Skeletal muscle tissue (tissue), 4 donors: ENCODE measurements around the gene CDH4. TPM values are rescaled to one million over a fixed set of nuclear protein-coding genes. Genes with fewer than 3 reads are reported as not detected.

Experiments
- H3K27ac ChIP-seq: one replicate; pipeline ENCODE4 v1.7.0; 2013; ENCODE audit warnings: mild to moderate bottlenecking, low read depth, low read length, inconsistent platforms
- H3K27me3 ChIP-seq, 3 donors: one replicate each; pipeline ENCODE4 v1.7.0; 2013; ENCODE audit warnings: low read length in 3 of 3; ENCODE audit not compliant: control insufficient read depth in 3 of 3, insufficient read depth in 3 of 3
- H3K36me3 ChIP-seq, 3 donors: one replicate each; pipeline ENCODE4 v1.7.0; 2013; ENCODE audit warnings: low read length in 3 of 3; ENCODE audit not compliant: control insufficient read depth in 3 of 3, insufficient read depth in 3 of 3
- H3K4me1 ChIP-seq, 3 donors: one replicate each; pipeline ENCODE4 v1.7.0; 2013; ENCODE audit warnings: low read length in 3 of 3, mild to moderate bottlenecking in 3 of 3; ENCODE audit not compliant: control insufficient read depth in 3 of 3, insufficient read depth in 3 of 3
- H3K4me3 ChIP-seq, 3 donors: one replicate each; pipeline ENCODE4 v1.7.0; 2013; ENCODE audit warnings: low read length in 3 of 3
- H3K9ac ChIP-seq, 3 donors: one replicate each; pipeline ENCODE4 v1.7.0; 2013; ENCODE audit warnings: low read length in 3 of 3, mild to moderate bottlenecking in 3 of 3, moderate library complexity in 2 of 3, low read depth in 1 of 3
- H3K9me3 ChIP-seq, 3 donors: one replicate each; pipeline ENCODE4 v1.7.0; 2013; ENCODE audit warnings: low read length in 3 of 3; ENCODE audit not compliant: control insufficient read depth in 3 of 3
- total RNA-seq: library from RNA; depleted of rRNA; stranded (reverse); fragments of >200 nt; gene quantifications from one replicate; pipeline ENCODE4 v1.2.3, GENCODE V29; 2014
- donor health status: Osteomylitis.

CDH4 gene
- total RNA-seq, 1 donor from 2014 or later, result 0.52 TPM

DNA sequence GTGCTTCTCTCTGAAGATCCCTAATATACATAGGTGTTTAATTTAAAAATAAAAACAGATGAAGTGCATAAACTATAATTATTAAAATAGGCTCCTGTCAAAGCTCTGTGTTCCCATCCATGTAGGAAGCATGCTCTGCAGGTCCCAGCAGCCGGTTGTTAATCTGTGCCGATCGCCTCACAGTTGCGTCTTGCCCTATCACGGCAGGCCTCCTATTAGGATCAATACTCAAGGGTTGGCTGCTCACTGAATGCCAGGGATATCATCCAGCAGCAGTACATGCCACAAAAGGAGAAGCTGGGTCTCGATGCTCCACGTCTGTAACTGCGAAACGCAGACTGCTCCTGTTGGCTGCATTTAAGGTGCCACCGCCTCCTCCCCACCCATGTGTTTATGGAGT lies 369.8 kb downstream of the CDH4 start:
- H3K4me1 ChIP-seq, result no peaks in the 10 kb centered on the region
- no peaks in the 10 kb centered on the region for H3K36me3 ChIP-seq
- H3K9me3 ChIP-seq, result no peaks in the 10 kb centered on the region
- H3K9ac ChIP-seq, result no peak overlapping the region
- no peak overlapping the region for H3K27ac ChIP-seq
- H3K27me3 ChIP-seq, result peaks cover 4 to 22% (median 12%) of the 10 kb centered on the region in 3 donors
- H3K4me3 ChIP-seq, result no peak overlapping the region

DNA sequence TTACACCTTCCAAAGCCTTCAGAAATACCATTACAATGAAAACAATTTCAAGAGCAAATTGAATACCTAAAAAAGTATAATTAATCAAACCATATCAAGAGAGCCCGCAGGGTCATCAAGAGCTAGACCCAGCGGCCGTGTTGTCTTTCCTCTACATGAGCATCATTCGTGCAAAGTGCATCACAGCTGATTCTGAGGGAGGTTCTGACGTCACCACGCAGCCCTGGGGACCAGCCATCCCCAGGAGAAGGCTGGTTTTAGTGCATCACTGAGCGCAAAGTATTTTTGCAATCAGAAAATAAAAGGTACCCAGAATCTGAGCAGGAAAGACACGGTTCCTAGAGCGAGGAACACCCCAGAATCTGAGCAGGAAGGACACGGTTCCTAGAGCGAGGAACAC lies 371.4 kb downstream of the CDH4 start:
- Histone ChIP-seq H3K27ac (no peak overlapping the region), H3K9me3 (no peaks in the 10 kb centered on the region), H3K27me3 (peaks cover 5 to 25% (median 15%) of the 10 kb centered on the region in 3 donors), H3K4me1 (no peaks in the 10 kb centered on the region), H3K36me3 (no peaks in the 10 kb centered on the region), H3K9ac (no peak overlapping the region), H3K4me3 (no peak overlapping the region)

DNA sequence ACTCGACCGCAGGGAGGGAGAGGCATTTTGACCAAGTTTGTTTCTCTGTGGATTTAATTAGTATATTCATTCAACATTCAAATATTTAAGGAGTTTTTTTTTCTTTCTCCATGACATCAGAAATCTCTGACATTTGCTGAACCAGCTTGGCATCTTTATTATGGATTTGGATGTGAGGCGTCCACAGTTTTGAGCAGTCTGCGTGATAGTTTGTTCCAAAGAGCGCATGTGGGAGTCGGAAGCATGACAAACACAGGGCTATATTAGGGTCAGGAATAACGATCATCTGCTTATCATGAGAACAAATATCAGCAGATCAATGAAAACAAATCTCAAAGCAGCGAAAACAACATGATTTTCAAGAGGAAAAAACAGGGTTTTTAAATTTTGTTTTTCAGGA lies 373.2 kb downstream of the CDH4 start:
- H3K4me3 ChIP-seq, result no peak overlapping the region
- no peaks in the 10 kb centered on the region for H3K9me3 ChIP-seq
- H3K27me3 ChIP-seq, result peaks cover 9 to 32% (median 30%) of the 10 kb centered on the region in 3 donors
- H3K27ac ChIP-seq, result no peak overlapping the region
- no peaks in the 10 kb centered on the region for H3K36me3 ChIP-seq
- H3K9ac ChIP-seq, result no peak overlapping the region
- no peaks in the 10 kb centered on the region for H3K4me1 ChIP-seq

DNA sequence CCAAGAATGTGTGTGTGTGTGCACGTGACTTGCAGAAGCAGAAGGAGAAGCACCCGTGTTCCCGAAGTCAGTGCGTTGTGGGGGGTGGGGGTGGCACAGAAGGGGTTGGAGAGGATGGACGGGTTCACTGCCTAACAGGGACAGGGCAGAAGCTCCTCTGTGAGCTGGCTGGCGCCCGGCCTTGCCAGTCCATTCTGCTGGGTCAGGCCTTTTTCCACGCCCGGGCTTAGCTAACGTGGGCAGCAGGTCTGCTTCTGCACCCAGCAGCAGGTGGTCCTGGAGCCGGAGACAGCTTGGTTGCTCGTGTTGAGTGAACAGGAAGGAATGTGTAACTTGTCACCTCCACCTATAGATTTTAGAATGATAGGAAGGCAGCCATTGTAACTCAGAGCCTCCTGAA lies 374.4 kb downstream of the CDH4 start:
- Histone ChIP-seq H3K27ac (no peak overlapping the region), H3K4me3 (no peak overlapping the region), H3K9me3 (no peaks in the 10 kb centered on the region), H3K9ac (no peak overlapping the region), H3K36me3 (no peaks in the 10 kb centered on the region), H3K4me1 (no peaks in the 10 kb centered on the region), H3K27me3 (peaks cover 16 to 38% (median 32%) of the 10 kb centered on the region in 3 donors)

DNA sequence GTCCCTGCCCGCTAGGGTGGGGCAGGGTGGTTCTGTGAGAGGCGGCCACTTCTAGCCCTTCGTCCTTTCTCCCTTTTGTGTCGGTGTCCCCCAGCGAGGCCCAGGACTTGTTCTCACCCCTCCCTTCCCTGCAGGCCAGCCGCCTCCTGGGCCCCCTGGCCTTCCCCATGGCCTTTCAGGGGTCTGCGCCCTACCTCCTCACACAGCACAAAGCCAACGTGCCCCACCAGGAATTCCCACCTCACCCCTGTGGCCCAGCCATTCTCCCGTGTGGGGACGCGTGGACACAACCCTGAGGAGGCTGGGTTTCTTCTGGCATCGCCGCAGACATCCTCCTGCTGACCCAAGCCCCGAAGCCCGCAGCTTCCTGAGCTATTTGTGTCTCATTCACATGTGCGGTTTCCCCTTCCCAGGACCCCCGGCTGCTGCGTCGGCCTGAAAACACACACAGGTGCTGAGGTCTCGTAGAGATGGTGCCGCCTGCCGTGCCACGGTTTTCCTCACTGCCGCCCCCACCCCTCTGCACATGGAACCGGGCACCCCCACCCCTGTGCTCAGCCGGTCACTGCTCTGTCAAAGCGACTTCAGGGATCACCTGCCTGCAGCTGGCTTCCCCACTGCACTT lies 375.8 kb downstream of the CDH4 start:
- H3K27me3 ChIP-seq, result peaks cover 18 to 35% (median 26%) of the 10 kb centered on the region in 3 donors
- H3K4me1 ChIP-seq, result no peaks in the 10 kb centered on the region
- H3K9me3 ChIP-seq, result no peaks in the 10 kb centered on the region
- no peak overlapping the region for H3K4me3 ChIP-seq
- no peak overlapping the region for H3K27ac ChIP-seq
- no peaks in the 10 kb centered on the region for H3K36me3 ChIP-seq
- H3K9ac ChIP-seq, result no peak overlapping the region

DNA sequence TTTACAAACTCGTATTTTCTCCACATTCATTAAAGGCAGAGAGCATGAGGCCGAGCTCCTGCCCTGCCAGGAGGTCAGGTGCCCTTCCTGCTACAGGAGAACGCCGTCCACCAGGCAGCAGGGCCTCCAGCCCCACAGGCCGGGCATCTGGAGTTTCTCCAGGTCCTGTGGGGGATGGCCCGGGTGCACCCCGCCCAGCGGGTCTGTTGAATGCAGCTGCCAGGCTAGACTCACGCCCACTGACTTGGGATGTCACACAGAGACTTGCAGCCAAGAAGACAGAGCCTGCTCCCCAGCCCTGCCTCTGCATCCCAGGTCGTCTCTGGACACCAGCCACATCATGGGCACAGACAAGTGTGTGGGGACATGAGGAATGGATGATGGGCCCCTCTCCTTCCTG lies 376.4 kb downstream of the CDH4 start:
- H3K27ac ChIP-seq, result no peak overlapping the region
- H3K9me3 ChIP-seq, result no peaks in the 10 kb centered on the region
- H3K9ac ChIP-seq, result no peak overlapping the region
- H3K27me3 ChIP-seq, result peaks cover 18 to 33% (median 24%) of the 10 kb centered on the region in 3 donors
- H3K4me1 ChIP-seq, result no peaks in the 10 kb centered on the region
- H3K36me3 ChIP-seq, result no peaks in the 10 kb centered on the region
- H3K4me3 ChIP-seq, result no peak overlapping the region

DNA sequence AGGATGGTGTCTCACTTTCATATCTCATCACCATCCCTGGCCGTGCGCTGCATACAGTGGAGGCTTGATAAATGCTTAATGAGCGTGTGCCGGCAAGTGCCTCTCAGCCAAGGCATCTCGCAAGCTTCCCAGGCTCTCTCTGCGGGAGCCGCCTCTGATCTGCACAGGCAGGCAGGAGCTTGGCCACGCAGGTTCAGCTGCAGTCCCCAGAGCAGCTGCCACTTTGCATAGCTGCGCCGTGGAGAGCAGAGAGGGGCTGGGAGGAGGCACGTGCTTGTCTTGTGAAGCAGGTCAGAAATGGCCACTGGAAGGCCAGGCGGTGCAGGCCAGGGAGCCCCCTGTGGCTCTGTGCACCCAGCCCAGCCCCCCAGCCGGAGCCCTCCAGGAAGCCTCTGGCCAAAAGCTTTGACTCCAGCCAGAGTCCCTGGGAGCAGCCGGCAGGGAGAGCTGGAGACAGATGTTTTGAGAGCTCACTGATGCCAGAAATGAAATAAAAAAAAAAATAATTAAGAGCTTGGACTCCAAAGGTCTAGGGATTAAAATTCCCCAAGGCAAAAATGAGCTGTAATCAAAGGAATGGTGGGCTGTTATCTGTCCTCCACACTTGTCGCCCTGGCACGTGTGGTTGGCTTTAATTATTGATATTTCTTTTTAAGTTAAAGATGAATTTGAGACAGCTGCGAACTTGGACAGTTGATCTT lies 377.0 kb downstream of the CDH4 start:
- Histone ChIP-seq H3K36me3 (no peaks in the 10 kb centered on the region), H3K4me3 (no peak overlapping the region), H3K4me1 (no peaks in the 10 kb centered on the region), H3K27me3 (peaks cover 18 to 32% (median 24%) of the 10 kb centered on the region in 3 donors), H3K27ac (no peak overlapping the region), H3K9me3 (no peaks in the 10 kb centered on the region), H3K9ac (no peak overlapping the region)

DNA sequence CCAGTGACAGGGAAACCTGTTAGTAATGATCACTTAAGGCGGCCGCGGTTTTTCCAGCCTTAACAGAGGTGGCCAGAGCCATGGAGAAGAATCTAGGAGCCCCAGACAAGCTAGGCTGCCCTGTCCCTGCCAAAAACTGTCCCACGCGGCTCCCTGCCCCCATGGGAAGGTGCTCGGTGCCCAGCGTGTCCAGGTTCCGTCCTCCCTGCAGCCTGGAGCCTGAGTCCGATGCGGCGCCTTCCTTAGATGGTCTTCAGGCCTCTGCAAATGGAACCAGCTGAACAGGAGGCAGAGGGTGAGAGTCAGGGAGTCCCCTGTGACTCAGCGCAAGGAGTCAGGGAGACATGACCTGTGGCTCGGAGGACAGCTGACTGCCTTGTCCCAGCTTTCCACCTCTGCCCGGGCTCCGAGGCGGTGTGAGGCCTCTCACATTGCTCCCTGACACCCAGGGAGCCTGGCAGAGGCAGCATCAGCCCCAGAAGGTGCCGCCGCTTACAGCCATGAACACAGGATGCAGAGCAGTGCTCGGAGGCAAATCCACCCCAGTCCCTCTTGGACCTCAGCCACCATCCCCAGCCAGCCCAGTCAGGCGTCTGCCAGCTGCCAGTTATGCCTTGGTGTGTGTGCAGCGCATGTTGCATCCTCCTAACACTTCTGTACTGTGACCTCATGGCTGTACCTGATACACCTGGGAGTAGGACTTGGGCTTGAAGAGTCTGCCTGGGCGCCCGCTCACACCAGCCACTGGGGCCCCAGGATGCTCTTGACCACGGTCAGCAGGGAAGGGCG lies 377.7 kb downstream of the CDH4 start:
- H3K27me3 ChIP-seq, result peaks cover 18 to 35% (median 27%) of the 10 kb centered on the region in 3 donors
- no peaks in the 10 kb centered on the region for H3K9me3 ChIP-seq
- no peaks in the 10 kb centered on the region for H3K36me3 ChIP-seq
- no peak overlapping the region for H3K9ac ChIP-seq
- no peaks in the 10 kb centered on the region for H3K4me1 ChIP-seq
- H3K27ac ChIP-seq, result no peak overlapping the region
- no peak overlapping the region for H3K4me3 ChIP-seq

DNA sequence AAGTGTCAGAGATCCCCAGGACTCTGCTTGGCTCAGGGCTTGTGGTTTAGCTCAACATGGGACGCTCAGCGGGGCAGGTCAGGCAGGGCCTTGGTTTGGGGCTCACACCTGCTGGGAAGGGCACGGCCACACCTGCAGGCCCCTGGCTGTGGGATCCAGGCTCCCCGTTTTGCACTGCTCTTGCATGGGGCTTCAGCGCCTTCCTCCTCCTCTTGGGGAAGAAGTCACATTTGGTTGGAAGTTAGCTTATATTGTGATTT lies 378.3 kb downstream of the CDH4 start:
- Histone ChIP-seq H3K27me3 (peaks cover 18 to 37% (median 27%) of the 10 kb centered on the region in 3 donors), H3K27ac (no peak overlapping the region), H3K4me3 (no peak overlapping the region), H3K36me3 (no peaks in the 10 kb centered on the region), H3K4me1 (no peaks in the 10 kb centered on the region), H3K9ac (no peak overlapping the region), H3K9me3 (no peaks in the 10 kb centered on the region)

DNA sequence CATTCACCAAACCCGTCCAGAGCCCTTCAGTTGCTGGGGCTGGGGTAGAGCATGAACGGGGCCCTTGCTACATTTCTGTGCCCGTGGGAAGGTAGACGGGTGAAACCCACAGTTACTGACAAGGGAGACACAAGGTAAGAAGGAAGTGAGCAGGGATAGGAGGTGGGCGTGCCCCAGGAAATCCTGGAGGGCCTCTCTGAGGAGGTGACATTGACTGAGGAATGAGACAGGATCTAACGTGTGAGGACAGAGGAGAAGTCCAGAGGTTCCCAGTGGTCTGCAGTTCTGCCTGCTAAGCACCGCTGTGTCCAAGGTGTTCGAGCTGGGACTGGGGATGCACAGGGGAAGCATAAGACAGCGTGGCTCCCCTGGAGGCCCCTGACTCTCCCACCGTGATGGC lies 378.8 kb downstream of the CDH4 start:
- Histone ChIP-seq H3K4me1 (no peaks in the 10 kb centered on the region), H3K9ac (no peak overlapping the region), H3K27me3 (peaks cover 18 to 42% (median 24%) of the 10 kb centered on the region in 3 donors), H3K36me3 (no peaks in the 10 kb centered on the region), H3K9me3 (no peaks in the 10 kb centered on the region), H3K4me3 (no peak overlapping the region), H3K27ac (no peak overlapping the region)
